NCI-H146 treated with DMSO at 0.1 percent for 48 hours (cell line): Measurements from ENCODE around the gene GINS1.

Experiments
- DNase-seq: peaks from one replicate; lab custom pipeline; 2025; ENCODE audit not compliant: unreplicated experiment; lab: John Stamatoyannopoulos, UW

The GINS1 gene

GRCh38 chr20:25491446-25492038 is 84.1 kb downstream of the GINS1 start:
- DNase-seq, result no peak

- DNase-seq, result no peak
These were observed 85.7 kb downstream of the GINS1 start for GRCh38 chr20:25493137-25493536.

- no peak for DNase-seq
These were observed 86.5 kb downstream of the GINS1 start for GRCh38 chr20:25493748-25494505.

DNA sequence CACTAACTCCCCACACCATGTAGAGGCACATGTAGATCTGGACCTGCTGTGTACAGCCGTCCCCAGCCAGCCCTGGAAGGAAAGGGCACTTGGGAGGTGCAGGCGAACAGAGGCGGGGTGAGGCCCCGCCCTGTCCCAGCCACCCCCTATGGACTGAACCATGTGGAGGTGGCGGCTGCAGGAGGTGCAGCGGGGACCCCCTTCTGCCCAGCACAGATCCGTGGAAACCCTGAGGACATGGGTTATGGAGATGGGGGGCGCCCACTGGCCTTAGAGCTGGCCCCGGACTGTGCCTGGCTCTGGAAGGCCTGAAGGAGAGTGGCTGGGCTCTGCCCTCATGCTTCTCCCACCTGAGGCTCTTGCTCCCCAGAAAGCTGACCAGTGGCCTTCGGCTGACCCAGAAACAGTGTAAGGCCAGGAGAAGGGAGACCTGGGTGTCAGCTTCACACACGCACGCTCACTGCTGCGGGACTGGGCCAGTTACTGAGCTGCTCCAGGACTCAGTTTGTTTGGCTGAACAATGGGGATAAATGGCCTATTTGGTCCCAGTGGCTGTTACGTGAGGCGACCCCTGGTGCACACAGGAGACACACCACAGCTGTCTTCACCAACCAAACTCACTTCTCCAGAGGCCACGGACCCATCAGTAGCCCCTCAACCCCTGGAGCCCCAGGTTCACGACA is 87.2 kb downstream of the GINS1 start:
- no peak for DNase-seq

DNA sequence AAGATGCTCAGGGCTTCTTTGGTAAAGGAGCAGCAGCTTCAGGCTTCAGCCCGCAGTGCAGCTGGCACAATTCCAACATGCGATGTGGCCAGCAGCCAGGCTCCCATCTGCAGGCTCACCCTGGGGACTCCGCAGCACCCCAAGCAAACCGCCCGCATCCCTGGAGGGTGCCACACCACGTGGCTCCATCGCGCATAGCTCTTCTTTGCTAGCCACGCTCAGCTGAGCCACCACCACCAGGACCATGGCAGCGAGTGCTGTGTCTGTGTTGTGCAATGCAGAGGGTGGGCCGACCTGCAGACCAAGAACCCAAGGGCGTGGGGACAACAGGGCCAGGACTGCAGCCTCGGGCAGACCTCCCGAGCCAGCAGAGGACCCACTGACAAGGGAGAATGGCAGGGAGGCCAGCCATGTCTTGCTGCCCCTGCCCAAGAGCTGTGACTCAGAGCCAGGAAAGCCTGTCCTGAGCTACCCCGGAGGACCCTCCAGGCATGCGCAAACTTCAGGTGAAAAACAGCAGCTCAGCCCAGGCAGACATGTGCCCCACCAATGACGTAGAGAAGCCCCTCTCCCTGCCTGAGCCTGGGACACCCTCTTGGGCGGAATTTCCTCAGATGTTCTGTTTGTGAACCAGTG is 87.8 kb downstream of the GINS1 start:
- DNase-seq, result no peak

- no peak for DNase-seq
These were observed 88.9 kb downstream of the GINS1 start for GRCh38 chr20:25496165-25496967.

DNA sequence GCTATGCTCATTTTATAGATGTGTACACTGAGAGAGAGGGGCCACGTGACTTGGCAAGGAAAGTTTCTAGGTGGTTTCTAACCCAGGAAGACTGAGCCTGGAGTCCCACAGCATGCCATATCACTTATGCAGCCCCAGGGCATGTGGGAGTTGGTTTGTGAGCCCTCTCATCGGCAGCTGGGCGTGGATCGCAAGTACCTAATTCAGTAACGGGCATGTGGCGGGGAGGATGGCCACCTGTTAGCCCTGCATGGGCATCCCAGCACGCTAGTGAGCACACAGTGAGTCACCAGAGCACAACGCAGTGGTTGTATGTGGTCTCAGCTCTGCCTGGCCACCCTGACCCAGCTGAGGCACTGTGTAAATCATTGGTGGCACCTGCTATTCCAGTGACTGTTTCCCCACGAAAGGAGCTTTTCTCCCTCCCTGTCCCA is 89.5 kb downstream of the GINS1 start:
- DNase-seq, result no peak

- DNase-seq, result no peak
These were observed 90.3 kb downstream of the GINS1 start for GRCh38 chr20:25497586-25498279.
